Measurements from ENCODE around the gene KATNA1.

The KATNA1 gene

GRCh38 chr6:149694921-149695320, 46.4 kb upstream of the KATNA1 start:
- DNase-seq = no peak
- Histone ChIP-seq H3K27me3 (replicated peaks; ENCODE audit: insufficient read depth, low read length) (no peaks in the 10 kb centered on the region), H3K27ac (ENCODE audit: low read length) (no peak overlapping the region), H3K36me3 (replicated peaks; ENCODE audit: insufficient read depth, low read length) (no peaks in the 10 kb centered on the region), H3K4me3 (ENCODE audit: low read length) (no peak overlapping the region), H3K4me2 (ENCODE audit: low read depth, low read length) (no peak overlapping the region), H3K9me3 (replicated peaks; ENCODE audit: insufficient read depth, low read length) (no peaks in the 10 kb centered on the region), H2AFZ (ENCODE audit: low read length) (no peak overlapping the region), H3K79me2 (ENCODE audit: low read length) (peaks cover 42% of the 10 kb centered on the region), H3K4me1 (ENCODE audit: low read length) (no peaks in the 10 kb centered on the region), H4K20me1 (ENCODE audit: insufficient read depth, low read length) (no peaks in the 10 kb centered on the region), H3F3A (ENCODE audit: insufficient read depth, low read length) (no peaks in the 10 kb centered on the region), H3K9me2 (replicated peaks; ENCODE audit: insufficient read depth, low read length) (no peaks in the 10 kb centered on the region), H3K9ac (ENCODE audit: low read length) (no peak overlapping the region)
- TF ChIP-seq EZH2phosphoT487 (IDR thresholded peaks at IDR 0.05; ENCODE audit: low read length) = no peak
- TF ChIP-seq, protein P1, sequence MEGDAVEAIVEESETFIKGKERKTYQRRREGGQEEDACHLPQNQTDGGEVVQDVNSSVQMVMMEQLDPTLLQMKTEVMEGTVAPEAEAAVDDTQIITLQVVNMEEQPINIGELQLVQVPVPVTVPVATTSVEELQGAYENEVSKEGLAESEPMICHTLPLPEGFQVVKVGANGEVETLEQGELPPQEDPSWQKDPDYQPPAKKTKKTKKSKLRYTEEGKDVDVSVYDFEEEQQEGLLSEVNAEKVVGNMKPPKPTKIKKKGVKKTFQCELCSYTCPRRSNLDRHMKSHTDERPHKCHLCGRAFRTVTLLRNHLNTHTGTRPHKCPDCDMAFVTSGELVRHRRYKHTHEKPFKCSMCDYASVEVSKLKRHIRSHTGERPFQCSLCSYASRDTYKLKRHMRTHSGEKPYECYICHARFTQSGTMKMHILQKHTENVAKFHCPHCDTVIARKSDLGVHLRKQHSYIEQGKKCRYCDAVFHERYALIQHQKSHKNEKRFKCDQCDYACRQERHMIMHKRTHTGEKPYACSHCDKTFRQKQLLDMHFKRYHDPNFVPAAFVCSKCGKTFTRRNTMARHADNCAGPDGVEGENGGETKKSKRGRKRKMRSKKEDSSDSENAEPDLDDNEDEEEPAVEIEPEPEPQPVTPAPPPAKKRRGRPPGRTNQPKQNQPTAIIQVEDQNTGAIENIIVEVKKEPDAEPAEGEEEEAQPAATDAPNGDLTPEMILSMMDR (IDR thresholded peaks at IDR 0.05; ENCODE audit: low read length) = no peak
- no peak for TF ChIP-seq EZH2 (optimal IDR thresholded peaks at IDR 0.05; ENCODE audit: low read depth, low read length)

DNA sequence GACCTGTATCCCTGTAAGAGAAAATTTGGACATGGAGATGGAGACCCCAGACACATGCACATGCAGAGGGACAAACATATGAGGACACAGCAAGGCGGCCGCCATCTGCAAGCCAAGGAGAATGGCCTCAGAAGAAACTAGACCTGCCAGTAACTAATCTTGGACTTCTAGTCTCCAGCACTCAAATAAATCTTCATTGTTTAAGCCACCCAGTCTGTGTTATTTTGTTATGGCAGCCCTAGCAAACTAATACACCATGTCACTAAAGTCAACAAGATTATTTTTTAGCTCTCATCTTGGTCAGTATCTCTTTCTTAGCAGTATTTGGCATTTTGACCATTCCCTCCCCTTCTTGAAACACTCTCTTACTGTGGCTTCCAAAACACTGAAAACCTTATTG, 42.7 kb upstream of the KATNA1 start:
- Histone ChIP-seq H3K9ac (ENCODE audit: low read length) (no peak overlapping the region), H3K9me3 (replicated peaks; ENCODE audit: insufficient read depth, low read length) (no peaks in the 10 kb centered on the region), H3K4me3 (ENCODE audit: low read length) (no peak overlapping the region), H3K36me3 (replicated peaks; ENCODE audit: insufficient read depth, low read length) (no peaks in the 10 kb centered on the region), H3K4me2 (ENCODE audit: low read depth, low read length) (no peak overlapping the region), H3K79me2 (ENCODE audit: low read length) (peaks cover 12% of the 10 kb centered on the region), H2AFZ (ENCODE audit: low read length) (no peak overlapping the region), H3K4me1 (ENCODE audit: low read length) (no peaks in the 10 kb centered on the region), H3F3A (ENCODE audit: insufficient read depth, low read length) (no peaks in the 10 kb centered on the region), H3K27ac (ENCODE audit: low read length) (no peak overlapping the region), H4K20me1 (ENCODE audit: insufficient read depth, low read length) (no peaks in the 10 kb centered on the region), H3K27me3 (replicated peaks; ENCODE audit: insufficient read depth, low read length) (no peaks in the 10 kb centered on the region), H3K9me2 (replicated peaks; ENCODE audit: insufficient read depth, low read length) (no peaks in the 10 kb centered on the region)
- TF ChIP-seq EZH2phosphoT487 (IDR thresholded peaks at IDR 0.05; ENCODE audit: low read length) (no peak), EZH2 (optimal IDR thresholded peaks at IDR 0.05; ENCODE audit: low read depth, low read length) (no peak)
- TF ChIP-seq, protein P1 (IDR thresholded peaks at IDR 0.05; ENCODE audit: low read length) = no peak
- DNase-seq = no peak

DNA sequence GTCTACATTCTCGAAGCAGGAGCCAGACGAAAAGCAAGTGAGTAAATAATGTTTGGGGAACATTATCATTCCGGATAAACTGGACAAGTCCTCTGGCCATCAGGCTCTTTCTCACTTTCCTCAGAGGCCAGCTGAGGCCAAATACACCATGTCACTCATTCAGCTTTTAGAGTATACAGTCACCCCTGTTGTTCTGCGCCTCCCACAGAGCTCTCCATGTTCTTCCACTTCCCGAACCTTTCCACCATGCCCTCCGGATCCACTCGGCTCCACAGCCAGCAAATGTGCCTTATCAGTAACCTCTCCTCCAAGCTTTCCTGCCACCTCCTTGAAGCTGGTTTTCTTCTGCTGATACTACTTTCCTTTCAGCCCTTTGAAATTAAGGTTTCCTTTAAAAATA, 37.7 kb upstream of the KATNA1 start:
- H3K27ac ChIP-seq (ENCODE audit: low read length) = no peak overlapping the region

More for the DNA sequence above, 37.7 kb upstream of the KATNA1 start:
- TF ChIP-seq, protein P1 (IDR thresholded peaks at IDR 0.05; ENCODE audit: low read length) = no peak
- TF ChIP-seq EZH2 (optimal IDR thresholded peaks at IDR 0.05; ENCODE audit: low read depth, low read length) (no peak), EZH2phosphoT487 (IDR thresholded peaks at IDR 0.05; ENCODE audit: low read length) (no peak)
- no peak overlapping the region for H3K4me3 ChIP-seq (ENCODE audit: low read length)
- no peaks in the 10 kb centered on the region for H3K27me3 ChIP-seq (replicated peaks; ENCODE audit: insufficient read depth, low read length)
- H3K4me2 ChIP-seq (ENCODE audit: low read depth, low read length) = no peak overlapping the region
- no peaks in the 10 kb centered on the region for H4K20me1 ChIP-seq (ENCODE audit: insufficient read depth, low read length)
- H3F3A ChIP-seq (ENCODE audit: insufficient read depth, low read length) = no peaks in the 10 kb centered on the region
- no peaks in the 10 kb centered on the region for H3K4me1 ChIP-seq (ENCODE audit: low read length)
- no peaks in the 10 kb centered on the region for H3K9me3 ChIP-seq (replicated peaks; ENCODE audit: insufficient read depth, low read length)
- no peaks in the 10 kb centered on the region for H3K36me3 ChIP-seq (replicated peaks; ENCODE audit: insufficient read depth, low read length)
- DNase-seq = no peak
- no peak overlapping the region for H2AFZ ChIP-seq (ENCODE audit: low read length)
- no peaks in the 10 kb centered on the region for H3K9me2 ChIP-seq (replicated peaks; ENCODE audit: insufficient read depth, low read length)
- no peaks in the 10 kb centered on the region for H3K79me2 ChIP-seq (ENCODE audit: low read length)
- no peak overlapping the region for H3K9ac ChIP-seq (ENCODE audit: low read length)
